Gastrocnemius medialis (tissue), 4 donors: ENCODE results near the gene SLC12A7. TPM values are rescaled to one million over a fixed set of nuclear protein-coding genes. Genes with fewer than 3 reads are reported as not detected.

ENCODE experiments used
- ATAC-seq, 2 donors: fragments of 150-250 bp; one replicate each; pipeline ENCODE4 v1.9.1; 2016
- DNase-seq, 2 donors: peaks; one replicate each; pipeline ENCODE4 v3.0.0-alpha.2; 2019
- H3K27ac ChIP-seq, 4 donors: fragments of 200-600 bp; sonication (generic); 1 replicate in 1 of 4; 2 replicates in 3 of 4; pipeline ENCODE4 v1.5.1; 2016 to 2018; ENCODE audit warnings: mild to moderate bottlenecking in 2 of 4, moderate library complexity in 1 of 4
- H3K27me3 ChIP-seq, 3 donors: fragments of 200-600 bp; sonication (generic) in 2 of 3; 1 replicate in 1 of 3; 2 replicates in 2 of 3; pipeline versions ENCODE4 v1.5.1 to v1.6.0; 2016 to 2019; ENCODE audit warnings: mild to moderate bottlenecking in 1 of 3, moderate library complexity in 1 of 3
- H3K36me3 ChIP-seq, 2 donors: fragments of 200-600 bp; sonication (generic) in 1 of 2; one replicate each; pipeline ENCODE4 v1.5.1; 2017 to 2018
- H3K4me1 ChIP-seq, 2 donors: fragments of 200-600 bp; sonication (generic) in 1 of 2; one replicate each; pipeline ENCODE4 v1.5.1; 2016 to 2017; ENCODE audit warnings: mild to moderate bottlenecking in 2 of 2
- H3K4me3 ChIP-seq, 4 donors: fragments of 200-600 bp; sonication (generic) in 3 of 4; 1 replicate in 1 of 4; 2 replicates in 3 of 4; pipeline ENCODE4 v1.5.1; 2016 to 2019; ENCODE audit warnings: mild to moderate bottlenecking in 2 of 4
- H3K9me3 ChIP-seq, 3 donors: fragments of 200-600 bp; sonication (generic) in 2 of 3; 1 replicate in 1 of 3; 2 replicates in 2 of 3; pipeline ENCODE4 v1.5.1; 2016 to 2019
- CTCF ChIP-seq, 5 experiments: fragments of 450-650 bp in 3 of 5; fragments of 200-600 bp in 2 of 5; sonication (generic) in 2 of 5; IDR thresholded peaks in 4 of 5; conservative IDR thresholded peaks in 1 of 5; 1 replicate in 4 of 5; 2 replicates in 1 of 5; pipeline ENCODE4 v1.5.1; 2016 to 2019; ENCODE audit warnings: antibody characterized with exemption in 5 of 5, mild to moderate bottlenecking in 3 of 5, moderate library complexity in 3 of 5
- POLR2A ChIP-seq, 2 donors: fragments of 450-650 bp; IDR thresholded peaks; one replicate each; pipeline ENCODE4 v1.6.1; 2017; ENCODE audit warnings: antibody characterized with exemption in 2 of 2, mild to moderate bottlenecking in 2 of 2, moderate library complexity in 2 of 2
- in situ Hi-C, 4 donors: fragments of 200-750 bp; cut with MboI; loops; one replicate each; pipeline versions ENCODE4 v1.15.0 to v1.8.0; 2017; ENCODE audit warnings: low sequenced_read_pairs in 4 of 4
- intact Hi-C: fragments of 100-400 bp; cut with DNase I; formaldehyde crosslinking; loops from one replicate; pipeline ENCODE4 v1.15.1; 2023; ENCODE audit warnings: low total_unique reads
- total RNA-seq, 4 donors: library from RNA; depleted of rRNA; stranded (reverse); fragments of >200 nt; gene quantifications; one replicate each; pipeline versions ENCODE4 v1.1.0 to v1.2.3, GENCODE V29; 2016

Gene SLC12A7
- total RNA-seq, 4 donors from 2014 or later, result 1.6 to 5.3 (median 3.5) TPM

GRCh38 chr5:1089621-1090040, 22.2 kb downstream of the SLC12A7 start:
- ATAC-seq (no peak), DNase-seq (no peak)
- H3K4me3 ChIP-seq, result no peak overlapping the region
- H3K27ac ChIP-seq, result no peak overlapping the region
- in situ Hi-C loops (no loop called here), intact Hi-C loops (no loop called here)
- no peaks in the 10 kb centered on the region for H3K4me1 ChIP-seq
- no peak for TF ChIP-seq CTCF (IDR thresholded peaks at IDR 0.05 in 4 of 5, conservative IDR thresholded peaks at IDR 0.05 in 1 of 5)
- no peak for TF ChIP-seq POLR2A (IDR thresholded peaks at IDR 0.05)
- H3K36me3 ChIP-seq, result no peaks in the 10 kb centered on the region
- H3K27me3 ChIP-seq, result no peaks in the 10 kb centered on the region
- H3K9me3 ChIP-seq, result no peaks in the 10 kb centered on the region

GRCh38 chr5:1089146-1089545, 22.7 kb downstream of the SLC12A7 start:
- Histone ChIP-seq H3K9me3 (no peaks in the 10 kb centered on the region), H3K36me3 (no peaks in the 10 kb centered on the region), H3K4me1 (no peaks in the 10 kb centered on the region), H3K4me3 (no peak overlapping the region), H3K27ac (no peak overlapping the region), H3K27me3 (no peaks in the 10 kb centered on the region)
- ATAC-seq (no peak), DNase-seq (no peak)
- TF ChIP-seq CTCF (IDR thresholded peaks at IDR 0.05 in 4 of 5, conservative IDR thresholded peaks at IDR 0.05 in 1 of 5) (no peak), POLR2A (IDR thresholded peaks at IDR 0.05) (no peak)
- intact Hi-C loops, result no loop called here
- in situ Hi-C loops, result no loop called here

GRCh38 chr5:1088726-1089125, 23.1 kb downstream of the SLC12A7 start:
- no peak for DNase-seq
- H3K27me3 ChIP-seq, result no peaks in the 10 kb centered on the region
- ATAC-seq, result no peak

GRCh38 chr5:1088031-1088430, 23.8 kb downstream of the SLC12A7 start:
- H3K4me1 ChIP-seq, result no peaks in the 10 kb centered on the region
- intact Hi-C loops (no loop called here), in situ Hi-C loops (no loop called here)
- no peak for DNase-seq
- ATAC-seq, result no peak
- H3K27me3 ChIP-seq, result no peaks in the 10 kb centered on the region
- H3K36me3 ChIP-seq, result no peaks in the 10 kb centered on the region
- TF ChIP-seq CTCF (IDR thresholded peaks at IDR 0.05 in 4 of 5, conservative IDR thresholded peaks at IDR 0.05 in 1 of 5), result no peak
- no peak for TF ChIP-seq POLR2A (IDR thresholded peaks at IDR 0.05)
- no peak overlapping the region for H3K27ac ChIP-seq
- no peaks in the 10 kb centered on the region for H3K9me3 ChIP-seq
- no peak overlapping the region for H3K4me3 ChIP-seq

More at GRCh38 chr5:1088726-1089125, 23.1 kb downstream of the SLC12A7 start:
- Histone ChIP-seq H3K4me3 (no peak overlapping the region), H3K27ac (no peak overlapping the region), H3K4me1 (no peaks in the 10 kb centered on the region), H3K36me3 (no peaks in the 10 kb centered on the region), H3K9me3 (no peaks in the 10 kb centered on the region)
- intact Hi-C loops (no loop called here), in situ Hi-C loops (no loop called here)
- no peak for TF ChIP-seq POLR2A (IDR thresholded peaks at IDR 0.05)
- TF ChIP-seq CTCF (IDR thresholded peaks at IDR 0.05 in 4 of 5, conservative IDR thresholded peaks at IDR 0.05 in 1 of 5), result no peak

- intact Hi-C loops, result no loop called here
- no peak overlapping the region for H3K27ac ChIP-seq
- H3K4me3 ChIP-seq, result no peak overlapping the region
- H3K36me3 ChIP-seq, result no peaks in the 10 kb centered on the region
- no peak for ATAC-seq
- no peak for DNase-seq
- H3K27me3 ChIP-seq, result no peaks in the 10 kb centered on the region
- in situ Hi-C loops, result no loop called here
- H3K4me1 ChIP-seq, result no peaks in the 10 kb centered on the region
- H3K9me3 ChIP-seq, result no peaks in the 10 kb centered on the region
- TF ChIP-seq POLR2A (IDR thresholded peaks at IDR 0.05), result no peak
- TF ChIP-seq CTCF (IDR thresholded peaks at IDR 0.05 in 4 of 5, conservative IDR thresholded peaks at IDR 0.05 in 1 of 5), result no peak
Observed at GRCh38 chr5:1087428-1087827, 24.4 kb downstream of the SLC12A7 start.
